Astrocyte (in vitro differentiated cells and primary cell): Measurements from ENCODE around the gene RAB6B. TPM values are rescaled to one million over a fixed set of nuclear protein-coding genes. Genes with fewer than 3 reads are reported as not detected.

Experiments used
- DNase-seq: peaks from one replicate; pipeline ENCODE4 v3.0.0-alpha.2; 2010; ENCODE audit warnings: low read depth
- FAIRE-seq: peaks from 2 replicates; lab custom pipeline; 2011; peaks lifted over from hg19 to GRCh38; lab: Jason Lieb, UNC
- H2AFZ ChIP-seq: 2 replicates; pipeline ENCODE4 v1.6.0; 2012; ENCODE audit warnings: low read depth, low read length, inconsistent platforms
- H3K27ac ChIP-seq: 2 replicates; pipeline ENCODE4 v1.5.1; 2011; ENCODE audit warnings: low read depth, low read length, inconsistent platforms
- H3K27me3 ChIP-seq: 2 replicates; pipeline ENCODE4 v1.6.0; 2011; ENCODE audit warnings: low read length, inconsistent platforms; ENCODE audit not compliant: insufficient read depth
- H3K36me3 ChIP-seq: 2 replicates; pipeline ENCODE4 v1.5.1; 2011; ENCODE audit warnings: low read length, inconsistent platforms; ENCODE audit not compliant: insufficient read depth
- H3K4me1 ChIP-seq: 2 replicates; pipeline ENCODE4 v1.5.1; 2011; ENCODE audit warnings: low read length, inconsistent platforms; ENCODE audit not compliant: insufficient read depth
- H3K4me2 ChIP-seq: 2 replicates; pipeline ENCODE4 v1.6.0; 2012; ENCODE audit warnings: low read length, inconsistent platforms
- H3K4me3 ChIP-seq: 2 replicates; pipeline ENCODE4 v1.5.1; 2011; ENCODE audit warnings: low read depth, mild to moderate bottlenecking, low read length, inconsistent platforms; ENCODE audit not compliant: insufficient read depth
- H3K79me2 ChIP-seq: 2 replicates; pipeline ENCODE4 v1.6.0; 2012; ENCODE audit warnings: mild to moderate bottlenecking, low read length, inconsistent platforms; ENCODE audit not compliant: insufficient read depth
- H3K9ac ChIP-seq: 2 replicates; pipeline ENCODE4 v1.6.0; 2012; ENCODE audit warnings: mild to moderate bottlenecking, low read length, inconsistent platforms
- H3K9me3 ChIP-seq: 2 replicates; pipeline ENCODE4 v1.5.1; 2012; ENCODE audit warnings: low read depth, mild to moderate bottlenecking, low read length, inconsistent platforms; ENCODE audit not compliant: insufficient read depth
- H4K20me1 ChIP-seq: 2 replicates; pipeline ENCODE4 v1.6.0; 2012; ENCODE audit warnings: low read length, inconsistent platforms; ENCODE audit not compliant: insufficient read depth
- H3K27ac Mint-ChIP-seq: one replicate; pipeline ENCODE4 v1.8.0; 2021; ENCODE audit warnings: mild to moderate bottlenecking, mixed read lengths; ENCODE audit not compliant: unreplicated experiment
- H3K27me3 Mint-ChIP-seq: one replicate; pipeline ENCODE4 v1.8.0; 2021; ENCODE audit warnings: low read depth, mixed read lengths; ENCODE audit not compliant: unreplicated experiment
- H3K36me3 Mint-ChIP-seq: one replicate; pipeline ENCODE4 v1.8.0; 2021; ENCODE audit warnings: low read depth, mixed read lengths; ENCODE audit not compliant: unreplicated experiment
- H3K4me1 Mint-ChIP-seq: one replicate; pipeline ENCODE4 v1.8.0; 2021; ENCODE audit warnings: low read depth, mixed read lengths; ENCODE audit not compliant: unreplicated experiment
- H3K4me3 Mint-ChIP-seq: one replicate; pipeline ENCODE4 v1.8.0; 2021; ENCODE audit warnings: mild to moderate bottlenecking, moderate library complexity, mixed read lengths; ENCODE audit not compliant: unreplicated experiment
- H3K9me3 Mint-ChIP-seq: one replicate; pipeline ENCODE4 v1.8.0; 2021; ENCODE audit warnings: mild to moderate bottlenecking, mixed read lengths; ENCODE audit not compliant: unreplicated experiment
- EZH2 ChIP-seq: IDR thresholded peaks from 2 replicates; pipeline ENCODE4 v1.6.1; 2012; ENCODE audit warnings: mild to moderate bottlenecking, low read length, inconsistent platforms; ENCODE audit not compliant: insufficient read depth
- total RNA-seq: library from RNA; stranded (reverse); gene quantifications from 2 replicates; pipeline ENCODE4 v1.2.1, GENCODE V29; 2021
- TF ChIP-seq, protein P1 (sequence below): IDR thresholded peaks from 2 replicates; pipeline ENCODE4 v1.5.1; 2011; ENCODE audit warnings: low read depth, mild to moderate bottlenecking, inconsistent platforms, low read length, moderate library complexity; ENCODE audit not compliant: insufficient read depth

Gene RAB6B
- total RNA-seq, 1 donor from 2014 or later, result 61.8 TPM

DNA sequence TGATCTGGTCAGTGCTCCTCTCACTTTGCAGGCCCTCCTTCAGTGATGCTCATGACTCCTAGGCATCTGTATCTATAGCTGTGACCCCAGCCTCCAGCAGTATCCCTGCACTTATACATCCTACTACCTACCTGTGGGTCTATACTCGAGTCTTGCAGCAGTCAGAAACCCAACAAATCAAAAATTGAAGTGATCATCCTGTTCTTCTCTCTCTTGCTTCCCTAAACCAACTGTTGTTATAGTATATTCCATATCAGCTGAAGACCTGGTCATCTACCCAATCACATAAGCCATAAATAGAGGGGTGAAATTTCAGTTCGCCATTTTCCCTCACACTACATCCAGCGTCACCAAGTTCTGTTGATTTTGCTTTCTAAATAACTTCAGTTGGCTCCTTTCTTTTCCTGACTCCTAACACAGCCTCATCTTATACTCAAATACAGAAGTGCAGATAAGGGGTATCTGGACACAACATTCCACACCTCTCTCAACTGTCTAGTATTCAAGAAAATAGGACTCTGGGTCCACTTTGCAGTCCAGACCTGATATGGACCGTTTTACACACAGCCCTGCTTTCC, 116.0 kb downstream of the RAB6B start:
- no peak for TF ChIP-seq EZH2
- TF ChIP-seq, protein P1, sequence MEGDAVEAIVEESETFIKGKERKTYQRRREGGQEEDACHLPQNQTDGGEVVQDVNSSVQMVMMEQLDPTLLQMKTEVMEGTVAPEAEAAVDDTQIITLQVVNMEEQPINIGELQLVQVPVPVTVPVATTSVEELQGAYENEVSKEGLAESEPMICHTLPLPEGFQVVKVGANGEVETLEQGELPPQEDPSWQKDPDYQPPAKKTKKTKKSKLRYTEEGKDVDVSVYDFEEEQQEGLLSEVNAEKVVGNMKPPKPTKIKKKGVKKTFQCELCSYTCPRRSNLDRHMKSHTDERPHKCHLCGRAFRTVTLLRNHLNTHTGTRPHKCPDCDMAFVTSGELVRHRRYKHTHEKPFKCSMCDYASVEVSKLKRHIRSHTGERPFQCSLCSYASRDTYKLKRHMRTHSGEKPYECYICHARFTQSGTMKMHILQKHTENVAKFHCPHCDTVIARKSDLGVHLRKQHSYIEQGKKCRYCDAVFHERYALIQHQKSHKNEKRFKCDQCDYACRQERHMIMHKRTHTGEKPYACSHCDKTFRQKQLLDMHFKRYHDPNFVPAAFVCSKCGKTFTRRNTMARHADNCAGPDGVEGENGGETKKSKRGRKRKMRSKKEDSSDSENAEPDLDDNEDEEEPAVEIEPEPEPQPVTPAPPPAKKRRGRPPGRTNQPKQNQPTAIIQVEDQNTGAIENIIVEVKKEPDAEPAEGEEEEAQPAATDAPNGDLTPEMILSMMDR, result no peak
- Histone ChIP-seq H3K4me3 (no peak overlapping the region), H3K4me2 (no peak overlapping the region), H3K27ac (no peak overlapping the region), H3K4me1 (no peaks in the 10 kb centered on the region), H3K36me3 (no peaks in the 10 kb centered on the region), H4K20me1 (no peaks in the 10 kb centered on the region), H3K9ac (no peak overlapping the region), H3K79me2 (no peaks in the 10 kb centered on the region), H3K27me3 (no peaks in the 10 kb centered on the region), H2AFZ (no peak overlapping the region), H3K9me3 (peaks cover 3% of the 10 kb centered on the region)
- Mint-ChIP-seq H3K27ac (no peak overlapping the region), H3K9me3 (no peaks in the 10 kb centered on the region), H3K4me3 (no peak overlapping the region), H3K27me3 (no peaks in the 10 kb centered on the region), H3K36me3 (no peaks in the 10 kb centered on the region), H3K4me1 (no peaks in the 10 kb centered on the region)
- FAIRE-seq (no peak), DNase-seq (no peak)

DNA sequence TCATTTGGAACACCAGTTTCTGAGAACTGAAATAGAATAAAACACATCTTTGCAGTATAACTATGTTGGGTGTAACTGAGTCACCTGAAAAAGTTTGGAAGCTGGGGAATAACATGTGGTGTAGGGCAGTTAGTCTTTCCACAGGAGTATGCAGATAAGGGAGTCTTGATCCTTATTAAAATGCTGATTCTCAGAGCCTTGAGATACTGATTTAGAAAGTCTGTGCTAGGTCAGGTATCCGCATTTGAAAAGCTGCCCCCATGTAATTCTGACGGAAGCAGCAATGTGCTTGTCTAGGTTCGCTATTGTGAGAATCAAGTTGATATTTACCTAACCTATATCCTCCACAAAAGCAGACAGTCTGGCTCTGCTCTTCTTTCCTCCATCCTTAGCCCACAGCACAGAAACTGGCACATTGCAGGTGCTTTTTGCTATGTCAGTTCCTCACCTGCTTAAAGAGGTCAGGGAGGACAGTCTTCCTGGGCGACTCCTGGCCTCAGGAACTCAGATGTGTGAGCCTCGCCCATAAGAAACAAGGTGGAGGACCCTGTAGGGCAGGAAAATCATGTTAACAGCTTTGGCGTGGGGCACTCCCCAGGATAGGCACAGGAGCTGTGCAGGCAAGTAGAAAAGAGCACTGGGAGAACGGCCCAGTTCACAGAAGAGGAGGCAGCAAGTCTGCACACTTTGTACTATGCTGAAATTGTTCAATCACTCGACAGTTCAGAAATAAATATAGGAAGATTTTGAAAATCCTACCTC, 117.7 kb downstream of the RAB6B start:
- Mint-ChIP-seq H3K4me3 (no peak overlapping the region), H3K4me1 (no peaks in the 10 kb centered on the region), H3K27me3 (no peaks in the 10 kb centered on the region), H3K36me3 (no peaks in the 10 kb centered on the region), H3K9me3 (no peaks in the 10 kb centered on the region), H3K27ac (no peak overlapping the region)
- no peak for DNase-seq
- H3K79me2 ChIP-seq, result no peaks in the 10 kb centered on the region
- TF ChIP-seq, protein P1, result no peak
- no peak overlapping the region for H3K9ac ChIP-seq
- H3K4me3 ChIP-seq, result no peak overlapping the region
- no peaks in the 10 kb centered on the region for H3K9me3 ChIP-seq
- H3K27me3 ChIP-seq, result no peaks in the 10 kb centered on the region
- H3K36me3 ChIP-seq, result no peaks in the 10 kb centered on the region
- no peaks in the 10 kb centered on the region for H3K4me1 ChIP-seq
- FAIRE-seq, result no peak
- no peak overlapping the region for H3K4me2 ChIP-seq
- no peak overlapping the region for H2AFZ ChIP-seq
- H3K27ac ChIP-seq, result no peak overlapping the region
- no peaks in the 10 kb centered on the region for H4K20me1 ChIP-seq
